Muscle of arm (tissue), 12 donors: ENCODE data around the gene CORO1C. TPM values are rescaled to one million over a fixed set of nuclear protein-coding genes. Genes with fewer than 3 reads are reported as not detected.

Source experiments
- DNase-seq: peaks from one replicate; pipeline ENCODE4 v3.0.0-alpha.2; 2013
- polyA plus RNA-seq, 12 donors: library from polyadenylated mRNA; unstranded; fragments of 120-200 nt; gene quantifications; one replicate each; pipeline ENCODE4 v1.2.1, GENCODE V29; 2013; ENCODE audit not compliant: insufficient read length in 12 of 12

CORO1C gene
- polyA plus RNA-seq, 12 donors: 62.7 to 117 (median 90.9) TPM; not detected in 1

DNA sequence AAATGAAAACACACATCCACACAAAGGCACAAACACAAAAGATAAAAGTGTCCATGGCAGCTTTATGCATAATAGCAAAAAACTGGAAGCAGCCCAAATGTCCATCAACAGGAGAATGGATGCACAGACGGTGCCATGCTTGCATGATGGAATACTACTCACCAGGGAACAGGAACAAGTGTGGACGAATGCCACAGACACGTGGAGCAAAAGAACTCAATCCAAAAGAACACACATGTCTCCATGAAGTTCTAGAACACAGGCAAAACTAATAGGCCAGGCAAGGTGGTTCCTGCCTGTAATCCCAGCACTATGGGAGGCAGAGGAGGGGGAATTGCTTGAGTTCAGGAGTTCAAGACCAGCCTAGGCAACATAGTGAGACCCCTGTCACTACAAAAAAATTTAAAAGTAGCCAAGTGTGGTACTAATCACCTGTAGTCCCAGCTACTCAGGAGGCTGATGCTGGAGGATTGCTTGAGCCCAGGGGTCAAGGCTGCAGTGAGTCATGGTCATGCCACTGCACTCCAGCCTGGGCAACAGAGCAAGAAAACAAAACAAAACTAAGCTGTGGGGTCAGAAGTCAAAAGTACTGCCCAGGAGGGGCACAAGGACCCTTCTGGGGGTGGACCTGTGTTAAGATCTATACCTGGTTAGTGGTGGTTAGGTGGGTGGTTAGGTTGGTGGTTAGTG is 126.2 kb downstream of the CORO1C start:
- DNase-seq: no peak

DNA sequence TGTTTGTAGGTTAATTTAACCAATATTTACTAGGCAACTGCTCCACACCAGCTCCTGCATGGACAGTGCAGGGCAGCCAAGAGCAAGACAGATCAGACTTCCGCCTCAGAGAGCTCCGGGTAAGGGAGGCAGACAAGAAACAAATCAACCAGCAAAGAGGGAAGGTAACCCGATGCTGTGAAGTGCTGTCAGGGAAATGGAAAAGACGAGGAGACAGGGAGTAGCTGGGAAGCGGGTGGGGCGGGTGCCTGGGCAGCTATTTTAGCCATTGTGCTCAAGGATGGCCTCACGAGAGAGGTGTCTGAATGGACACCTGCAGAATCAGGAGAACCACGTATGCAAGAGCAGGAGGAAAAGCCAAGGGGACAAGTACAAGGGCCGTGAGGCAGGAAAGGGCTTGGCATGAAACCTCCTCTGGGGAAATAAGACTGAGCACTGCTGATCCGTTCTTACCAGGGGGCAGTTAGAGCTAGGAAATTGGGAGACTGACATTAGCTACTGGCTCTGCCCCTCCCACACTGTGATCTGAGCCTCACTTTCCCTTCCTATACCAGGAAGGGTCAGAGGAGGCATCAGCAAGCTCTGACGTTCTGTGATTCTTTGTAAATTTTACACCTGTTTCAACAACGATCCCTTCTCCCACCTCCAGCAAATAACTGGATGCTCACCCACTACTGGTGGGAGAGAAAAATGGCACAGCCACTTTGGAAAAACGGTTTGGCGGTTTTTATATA is 126.9 kb downstream of the CORO1C start:
- no peak for DNase-seq

DNA sequence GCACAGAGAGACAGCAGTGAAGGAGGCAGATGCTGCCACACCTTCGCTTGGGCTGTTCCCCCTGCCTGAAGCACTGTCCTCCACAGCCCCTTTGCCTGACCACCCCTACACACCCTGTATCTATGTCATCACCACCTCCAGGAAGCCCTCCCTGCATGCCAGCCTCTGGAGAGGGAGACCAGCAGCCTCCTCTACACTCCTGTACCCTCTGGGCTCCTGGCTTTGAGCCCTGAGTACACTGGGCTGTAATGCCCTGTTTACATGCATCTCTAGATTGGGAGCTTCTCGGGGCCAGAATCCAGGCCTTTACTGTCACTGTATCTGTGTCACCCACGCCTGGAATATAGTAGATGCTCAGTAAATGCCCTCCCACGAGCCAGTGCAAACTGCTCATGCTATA is 127.6 kb downstream of the CORO1C start:
- no peak for DNase-seq

DNA sequence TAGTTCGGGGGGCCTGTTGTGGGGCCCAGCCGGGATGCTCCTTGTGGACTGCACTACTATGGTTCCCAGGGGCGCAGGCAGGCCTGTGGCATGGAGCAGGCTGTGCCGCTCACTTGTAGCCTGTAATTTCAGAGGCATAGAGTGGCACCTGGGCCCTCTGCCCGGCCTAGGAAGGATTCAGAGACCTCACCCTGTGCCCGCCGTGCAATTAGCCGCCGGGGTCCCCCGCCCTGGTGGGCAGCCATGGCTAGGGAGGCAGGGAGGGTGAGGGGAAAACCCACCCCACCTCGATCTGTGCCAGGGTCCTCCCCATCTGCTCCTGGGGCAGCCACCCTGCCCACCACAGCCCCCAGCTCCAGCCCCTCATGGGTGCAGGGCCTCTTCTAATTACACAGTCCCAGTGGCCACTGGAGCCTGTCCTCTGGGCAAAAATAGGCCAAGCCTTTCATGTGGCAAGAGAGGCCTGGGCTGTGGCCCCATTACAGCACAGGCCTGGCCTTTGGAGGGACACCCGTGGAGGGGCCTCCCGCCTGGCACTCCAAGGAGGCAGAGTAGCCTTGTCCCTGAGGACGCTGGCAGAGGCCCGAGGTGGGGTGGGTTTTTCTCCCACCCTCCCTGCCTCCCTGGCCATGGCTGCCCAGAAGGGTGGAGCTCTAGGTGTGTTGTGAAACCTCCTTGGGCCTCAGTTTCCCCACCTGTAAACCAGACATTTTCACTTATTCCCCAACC is 128.2 kb downstream of the CORO1C start:
- no peak for DNase-seq

DNA sequence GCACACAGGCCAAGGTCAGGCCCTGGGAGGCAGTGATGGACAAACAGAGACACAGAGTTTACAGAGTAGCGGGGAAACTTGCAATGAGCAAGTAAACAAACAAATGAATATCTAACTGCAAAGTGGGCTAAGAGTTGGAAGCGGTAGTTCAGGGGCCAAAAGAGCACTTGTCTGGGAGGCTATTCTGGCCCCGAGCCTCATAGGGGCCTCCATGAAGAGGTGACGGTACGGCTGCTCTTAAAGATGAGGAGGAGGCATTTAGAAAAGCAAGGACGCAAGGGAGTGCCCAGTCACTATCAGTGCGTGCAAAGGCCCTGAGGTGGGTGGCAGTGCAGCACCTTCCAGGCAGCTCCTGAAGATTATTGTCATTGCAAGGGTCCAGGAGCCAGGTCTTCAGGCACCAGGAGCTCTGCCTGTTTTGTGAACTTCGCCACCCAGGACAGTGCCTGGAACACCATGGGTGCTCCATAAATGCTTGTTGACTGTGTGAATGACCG is 129.1 kb downstream of the CORO1C start:
- DNase-seq: no peak

DNA sequence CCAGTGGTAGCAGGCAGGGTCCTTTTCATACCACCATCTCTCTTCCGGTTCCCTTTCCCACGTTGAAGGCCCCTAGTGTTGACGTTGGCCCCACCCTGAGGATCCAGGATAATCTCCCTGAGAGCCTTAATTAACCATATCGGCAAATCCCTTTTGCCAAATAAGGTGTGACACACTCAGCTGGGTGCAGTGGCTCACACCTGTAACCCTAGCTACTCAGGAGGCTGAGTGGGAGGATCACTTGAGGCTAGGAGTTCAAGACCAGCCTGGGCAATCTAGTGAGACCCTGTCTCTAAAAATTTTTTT is 130.7 kb downstream of the CORO1C start:
- no peak for DNase-seq

DNA sequence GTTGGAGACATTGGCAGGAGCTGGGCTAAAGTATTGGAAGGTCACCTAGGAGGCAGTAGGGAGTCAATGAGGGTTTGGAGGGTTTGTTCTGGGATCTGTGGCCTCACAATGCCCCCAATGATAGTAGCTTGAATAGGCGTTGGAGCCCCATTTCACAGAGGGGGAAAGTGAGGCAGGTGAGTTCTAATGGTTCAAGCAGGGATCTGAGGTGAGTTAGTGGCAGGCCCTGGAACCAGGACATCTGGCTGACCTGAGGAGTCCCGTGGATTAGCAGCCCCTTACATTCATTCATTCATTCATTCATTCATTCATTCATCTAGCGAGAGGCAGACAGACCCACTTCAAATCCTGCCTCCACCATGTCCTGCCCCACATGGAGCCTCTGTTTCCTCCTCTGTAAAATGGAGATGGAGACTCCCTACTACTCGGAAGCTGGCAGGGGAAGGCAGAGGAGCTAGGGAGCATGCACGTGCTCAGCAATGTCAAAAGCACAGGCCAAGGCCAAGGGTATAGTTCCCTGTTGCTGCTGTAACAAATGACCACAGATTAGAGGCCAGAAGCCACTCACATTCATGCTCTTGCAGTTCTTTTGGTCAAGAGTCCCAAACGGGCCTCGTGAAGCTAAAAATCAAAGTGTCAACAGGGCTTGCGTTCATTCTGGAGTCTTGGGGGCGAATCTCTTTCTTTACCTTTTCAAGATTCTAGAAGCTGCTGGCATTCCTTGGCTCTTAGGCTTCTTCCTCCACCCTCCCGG is 131.2 kb downstream of the CORO1C start:
- no peak for DNase-seq

DNA sequence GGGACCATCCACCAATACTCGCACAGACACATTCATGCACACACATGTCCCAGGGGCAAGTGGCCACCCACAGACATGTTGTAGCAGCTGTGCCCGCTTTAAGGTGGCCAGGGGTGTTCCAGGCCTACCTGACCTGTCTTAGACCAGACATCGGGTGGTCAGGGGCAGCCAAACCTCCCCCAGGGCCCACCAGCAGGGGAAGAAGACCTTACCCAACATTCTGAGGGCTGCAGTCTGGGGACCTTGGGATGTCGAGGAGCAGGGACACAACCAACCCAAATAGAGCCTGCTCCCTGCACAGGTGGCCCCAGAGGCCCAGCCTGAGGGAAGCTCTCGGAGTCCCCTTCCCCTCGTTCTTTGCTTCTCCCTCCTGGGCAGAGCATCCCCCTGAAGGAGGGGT is 131.8 kb downstream of the CORO1C start:
- DNase-seq: no peak

DNA sequence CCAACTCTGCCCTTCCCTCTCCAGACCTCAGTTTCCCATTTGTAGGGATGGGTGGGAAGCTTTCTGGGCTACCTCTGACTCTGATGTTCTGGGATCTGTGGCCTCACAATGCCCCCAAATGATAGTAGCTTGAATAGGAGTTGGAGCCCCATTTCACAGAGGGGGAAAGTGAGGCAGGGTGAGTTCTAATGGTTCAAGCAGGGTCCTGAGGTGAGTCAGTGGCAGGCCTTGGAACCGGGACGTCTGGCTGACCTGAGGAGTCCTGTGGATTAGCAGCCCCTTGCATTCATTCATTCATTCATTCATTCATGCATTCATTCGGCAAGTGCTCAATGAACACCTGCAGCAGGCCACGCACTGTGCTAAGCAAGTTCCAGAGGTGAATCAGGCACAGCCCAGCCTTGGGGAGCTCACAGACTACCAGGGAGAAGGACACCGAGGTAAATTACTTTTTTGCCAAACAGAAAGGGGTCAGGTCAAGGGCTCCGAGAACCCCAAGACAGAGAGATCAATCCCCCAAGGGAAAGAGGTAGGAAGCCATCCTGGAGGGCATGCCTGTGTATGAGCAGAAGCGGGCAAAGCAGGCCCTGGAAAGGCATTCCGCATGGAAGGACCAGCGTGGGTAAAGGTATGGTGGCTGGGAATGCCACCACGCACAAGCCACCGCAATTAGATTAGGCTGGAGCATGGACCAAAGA is 132.6 kb downstream of the CORO1C start:
- no peak for DNase-seq

DNA sequence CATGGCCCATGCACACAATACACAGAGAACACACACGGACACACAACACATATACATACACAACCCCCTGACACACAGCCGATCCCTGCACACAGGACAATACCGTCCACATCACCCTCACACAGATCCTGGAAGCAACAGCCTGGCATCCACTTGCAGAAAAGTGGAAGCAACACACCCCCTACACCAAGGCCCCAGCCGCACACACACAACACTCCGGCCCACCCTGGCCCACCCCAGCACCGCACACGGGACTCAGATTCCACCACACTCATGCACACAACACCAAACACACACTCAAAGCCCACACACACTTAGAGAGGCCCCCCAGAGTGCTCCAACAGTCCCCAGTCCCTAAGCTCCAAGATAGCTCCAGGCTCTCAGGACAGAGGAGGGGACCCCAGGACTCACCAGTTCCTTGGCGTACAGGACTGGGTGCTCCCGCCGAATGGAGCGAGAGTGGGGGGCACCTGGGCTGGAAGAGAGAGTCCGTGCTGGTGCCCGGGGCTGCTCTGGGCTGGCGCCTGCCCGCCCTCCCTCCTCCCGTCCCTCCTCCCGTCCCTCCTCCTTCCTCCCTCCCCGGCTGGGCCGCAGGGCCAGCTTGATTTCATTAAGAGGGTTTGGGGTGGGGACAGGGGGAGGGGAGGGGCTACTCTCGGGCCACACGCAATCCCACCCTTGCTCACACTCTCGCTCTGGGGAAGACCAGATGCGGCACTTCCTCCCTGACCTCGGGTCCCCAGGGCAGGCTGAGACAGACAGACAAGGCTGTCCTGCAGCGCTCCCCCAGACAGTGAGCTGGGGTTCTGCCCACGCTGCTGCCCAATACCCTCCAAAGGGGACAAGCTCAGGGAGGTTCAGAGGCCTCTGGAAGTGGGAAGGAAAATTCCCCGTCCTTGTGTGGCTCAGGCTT is 133.5 kb downstream of the CORO1C start, which contains the start of gene TMEM119:
TSS of gene TMEM119 (minus strand) at position 526 of the 913 bp plus-strand sequence. CDS start 5,701 bp downstream, outside the sequence.
- peak; percentile 78 for DNase-seq

DNA sequence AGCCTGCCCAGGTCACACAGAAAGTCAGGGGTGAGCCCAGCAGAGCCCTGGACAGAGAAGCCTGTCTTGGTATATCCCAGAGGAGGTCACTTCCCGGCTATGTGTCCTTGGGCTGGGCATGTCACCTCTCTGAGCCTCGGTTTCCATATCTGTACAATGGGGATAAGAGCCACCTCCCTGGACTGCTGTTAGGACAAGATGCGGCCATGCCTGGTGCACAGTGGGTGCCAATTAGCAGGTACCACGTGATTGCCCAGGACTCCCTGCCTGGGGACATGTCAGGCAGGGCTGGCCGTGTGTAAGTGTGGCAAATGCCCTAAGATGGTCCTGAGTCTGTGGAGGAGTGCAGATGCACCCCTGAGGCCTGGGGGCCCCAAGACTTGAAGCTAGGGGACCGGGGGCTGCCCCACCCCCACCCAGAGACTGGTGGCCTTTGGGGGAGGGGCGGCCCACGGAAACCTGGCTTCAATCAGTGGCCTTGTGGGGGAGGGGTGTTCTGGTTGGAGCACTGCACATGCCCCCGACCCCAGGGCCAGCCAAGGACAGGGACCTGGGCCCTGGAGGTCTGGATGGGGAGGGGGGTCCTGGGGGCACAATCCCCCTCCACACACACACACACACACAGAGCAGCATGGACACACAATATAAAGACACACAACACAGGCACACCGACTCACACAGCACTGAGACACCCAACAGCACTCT is 134.3 kb downstream of the CORO1C start:
- no peak for DNase-seq

DNA sequence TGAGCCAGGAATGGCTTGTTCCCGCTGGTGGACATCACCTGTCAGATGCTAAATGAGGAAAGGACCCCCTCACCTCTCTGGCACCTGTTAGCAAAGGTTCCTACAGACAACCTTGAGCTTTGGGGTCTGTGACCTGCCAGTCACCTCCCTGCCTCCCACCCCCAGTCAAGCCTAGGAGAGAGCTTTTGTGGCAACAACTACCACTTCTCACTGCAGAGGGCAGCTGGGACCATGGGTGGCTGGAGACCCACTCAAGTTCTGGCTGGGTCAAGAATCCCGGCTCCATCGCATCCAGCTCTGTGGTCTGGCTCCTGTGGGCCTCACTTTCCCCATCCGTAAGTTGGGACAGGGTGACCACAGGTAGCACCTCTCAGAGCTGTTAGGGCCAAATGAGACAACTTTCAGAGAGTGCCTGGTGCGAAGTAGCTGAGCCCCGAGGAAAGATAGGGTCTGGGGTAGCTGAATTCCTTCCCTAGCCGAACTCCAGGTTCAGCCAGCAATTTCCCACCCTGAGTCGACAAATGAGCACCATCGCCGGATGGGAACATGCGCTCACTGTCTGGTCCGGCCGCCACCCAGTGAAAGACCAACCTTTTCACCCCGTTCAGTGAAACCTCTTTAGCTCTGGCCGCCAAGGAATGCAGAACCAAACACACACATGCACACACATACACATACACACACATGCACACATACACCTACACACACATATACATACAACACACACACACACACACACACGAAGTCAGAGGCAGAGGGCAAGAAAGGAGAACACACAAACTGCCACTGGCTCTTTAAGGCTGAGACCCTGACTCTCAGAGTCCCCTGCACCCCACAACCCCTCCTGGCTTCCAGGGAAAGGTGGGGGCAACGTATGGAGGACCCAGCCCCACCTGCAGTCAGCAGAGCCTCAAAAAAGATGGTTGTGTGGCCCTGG is 135.3 kb downstream of the CORO1C start:
- DNase-seq: no peak

Other genes with a start within 250 kb of the CORO1C start
- gene FICD, start 216.2 kb downstream of the CORO1C start, polyA plus RNA-seq: 1 to 10 TPM in 10 of 12 donors, not detected in 2; 1.4 to 3.4 (median 2.4) TPM
- gene SART3, start 170.3 kb downstream of the CORO1C start, polyA plus RNA-seq: 10 to 100 TPM in 11 of 12 donors, not detected in 1; 20.0 to 41.8 (median 34.3) TPM
- 100 to 1,000 TPM in 2 of 12 donors, 10 to 100 TPM in 9, not detected in 1; 86.1 to 105 (median 96.3) TPM for gene ISCU, start 168.9 kb downstream of the CORO1C start, polyA plus RNA-seq
- gene TMEM119, start 133.4 kb downstream of the CORO1C start, polyA plus RNA-seq: 10 to 100 TPM in 11 of 12 donors, not detected in 1; 24.3 to 76.7 (median 34.3) TPM
- gene SELPLG, start 97.6 kb downstream of the CORO1C start, polyA plus RNA-seq: 10 to 100 TPM in 1 of 12 donors, 1 to 10 TPM in 10, not detected in 1; 3.0 to 11.3 (median 4.4) TPM
- 10 to 100 TPM in 11 of 12 donors, not detected in 1; 16.7 to 28.5 (median 19.9) TPM for gene SSH1, start 126.1 kb upstream of the CORO1C start, polyA plus RNA-seq
- gene DAO, start 148.6 kb upstream of the CORO1C start, polyA plus RNA-seq: under 1 TPM in 6 of 12 donors, not detected in 6; 0.11 to 0.40 (median 0.25) TPM